GM12872 (cell line): ENCODE measurements around the gene PYDC1.

Experiments
- TF ChIP-seq, protein P1 (sequence below): IDR thresholded peaks from 3 replicates; pipeline ENCODE4 v1.5.1; 2011; ENCODE audit warnings: low read depth, mild to moderate bottlenecking, low read length, moderate library complexity; ENCODE audit not compliant: insufficient read depth

The PYDC1 gene

DNA sequence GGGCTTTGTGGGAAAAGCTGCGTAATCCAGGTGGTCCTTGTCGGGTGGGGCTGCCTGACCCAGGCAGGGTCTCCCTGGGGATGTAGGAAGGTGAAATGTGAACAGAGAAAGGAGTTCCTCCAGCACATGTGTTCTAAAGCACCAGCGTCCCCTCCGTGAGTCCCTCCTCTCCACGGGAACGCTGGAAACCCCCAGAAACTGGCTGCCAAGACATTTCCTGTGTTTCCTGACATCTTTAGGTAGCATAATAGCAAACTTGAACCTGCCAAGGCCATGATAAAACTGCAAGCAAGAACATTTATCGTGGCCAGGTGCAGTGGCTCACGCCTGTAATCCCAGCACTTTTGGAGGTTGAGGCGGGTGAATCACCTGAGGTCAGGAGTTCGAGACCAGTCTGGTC is 12.6 kb upstream of the PYDC1 start:
- TF ChIP-seq, protein P1, sequence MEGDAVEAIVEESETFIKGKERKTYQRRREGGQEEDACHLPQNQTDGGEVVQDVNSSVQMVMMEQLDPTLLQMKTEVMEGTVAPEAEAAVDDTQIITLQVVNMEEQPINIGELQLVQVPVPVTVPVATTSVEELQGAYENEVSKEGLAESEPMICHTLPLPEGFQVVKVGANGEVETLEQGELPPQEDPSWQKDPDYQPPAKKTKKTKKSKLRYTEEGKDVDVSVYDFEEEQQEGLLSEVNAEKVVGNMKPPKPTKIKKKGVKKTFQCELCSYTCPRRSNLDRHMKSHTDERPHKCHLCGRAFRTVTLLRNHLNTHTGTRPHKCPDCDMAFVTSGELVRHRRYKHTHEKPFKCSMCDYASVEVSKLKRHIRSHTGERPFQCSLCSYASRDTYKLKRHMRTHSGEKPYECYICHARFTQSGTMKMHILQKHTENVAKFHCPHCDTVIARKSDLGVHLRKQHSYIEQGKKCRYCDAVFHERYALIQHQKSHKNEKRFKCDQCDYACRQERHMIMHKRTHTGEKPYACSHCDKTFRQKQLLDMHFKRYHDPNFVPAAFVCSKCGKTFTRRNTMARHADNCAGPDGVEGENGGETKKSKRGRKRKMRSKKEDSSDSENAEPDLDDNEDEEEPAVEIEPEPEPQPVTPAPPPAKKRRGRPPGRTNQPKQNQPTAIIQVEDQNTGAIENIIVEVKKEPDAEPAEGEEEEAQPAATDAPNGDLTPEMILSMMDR, result no peak

DNA sequence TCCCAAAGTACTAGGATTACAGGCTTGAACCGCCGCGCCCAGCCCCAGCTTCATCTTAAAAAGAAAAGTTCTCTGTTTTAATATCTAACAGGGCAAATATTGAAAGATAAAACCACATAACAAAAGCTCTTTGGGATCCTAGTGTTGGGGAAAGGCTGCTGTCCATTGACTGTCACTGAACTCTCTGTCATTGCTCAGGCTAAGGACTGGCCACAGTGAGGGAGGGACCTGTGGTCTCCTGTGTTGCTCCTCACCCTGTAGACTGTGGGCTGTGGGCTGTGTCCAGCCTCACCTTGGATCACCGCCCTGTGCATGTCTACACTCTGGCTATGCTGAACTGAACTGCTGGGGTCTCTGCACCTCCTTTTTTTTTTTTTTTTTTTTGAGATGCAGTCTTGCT is 11.3 kb upstream of the PYDC1 start:
- TF ChIP-seq, protein P1, result no peak

DNA sequence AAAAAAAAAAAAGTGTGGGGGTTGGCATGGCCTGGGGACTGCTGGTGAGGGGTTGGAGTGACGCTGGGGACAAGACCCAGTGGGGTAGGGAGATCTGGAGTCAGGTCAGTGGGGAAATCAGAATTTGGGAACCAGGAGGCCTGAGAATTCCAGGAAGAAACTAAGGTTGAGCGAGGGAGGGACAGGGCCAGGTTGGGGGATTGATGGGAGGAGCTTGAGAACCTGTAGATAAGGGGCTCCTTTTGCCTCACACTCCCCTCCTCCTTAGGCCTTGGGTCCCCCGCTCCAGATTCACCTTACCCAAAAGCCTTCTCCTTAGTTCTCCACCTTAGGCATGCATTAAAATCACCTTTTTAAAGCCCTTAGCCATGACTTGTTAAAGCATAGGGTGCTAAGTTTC is 8.3 kb upstream of the PYDC1 start:
- TF ChIP-seq, protein P1, result no peak

DNA sequence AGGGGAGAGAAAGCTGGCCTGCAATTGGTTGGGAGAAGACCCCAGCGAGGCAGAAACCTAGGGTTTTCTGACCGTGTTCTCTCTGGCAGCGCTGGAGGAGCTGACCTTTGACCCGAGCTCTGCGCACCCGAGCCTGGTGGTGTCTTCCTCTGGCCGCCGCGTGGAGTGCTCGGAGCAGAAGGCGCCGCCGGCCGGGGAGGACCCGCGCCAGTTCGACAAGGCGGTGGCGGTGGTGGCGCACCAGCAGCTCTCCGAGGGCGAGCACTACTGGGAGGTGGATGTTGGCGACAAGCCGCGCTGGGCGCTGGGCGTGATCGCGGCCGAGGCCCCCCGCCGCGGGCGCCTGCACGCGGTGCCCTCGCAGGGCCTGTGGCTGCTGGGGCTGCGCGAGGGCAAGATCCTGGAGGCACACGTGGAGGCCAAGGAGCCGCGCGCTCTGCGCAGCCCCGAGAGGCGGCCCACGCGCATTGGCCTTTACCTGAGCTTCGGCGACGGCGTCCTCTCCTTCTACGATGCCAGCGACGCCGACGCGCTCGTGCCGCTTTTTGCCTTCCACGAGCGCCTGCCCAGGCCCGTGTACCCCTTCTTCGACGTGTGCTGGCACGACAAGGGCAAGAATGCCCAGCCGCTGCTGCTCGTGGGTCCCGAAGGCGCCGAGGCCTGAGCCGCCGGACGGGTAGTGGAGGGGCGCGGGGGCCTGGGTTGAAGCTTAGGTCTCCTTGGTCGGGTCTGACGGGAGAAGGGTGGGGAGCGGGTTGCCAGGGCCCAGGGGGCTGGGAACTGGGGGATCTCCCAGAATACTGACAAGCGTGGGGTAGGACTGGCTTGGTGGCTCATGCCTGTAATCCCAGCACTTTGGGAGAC is 7.4 kb upstream of the PYDC1 start:
- TF ChIP-seq, protein P1, result no peak

DNA sequence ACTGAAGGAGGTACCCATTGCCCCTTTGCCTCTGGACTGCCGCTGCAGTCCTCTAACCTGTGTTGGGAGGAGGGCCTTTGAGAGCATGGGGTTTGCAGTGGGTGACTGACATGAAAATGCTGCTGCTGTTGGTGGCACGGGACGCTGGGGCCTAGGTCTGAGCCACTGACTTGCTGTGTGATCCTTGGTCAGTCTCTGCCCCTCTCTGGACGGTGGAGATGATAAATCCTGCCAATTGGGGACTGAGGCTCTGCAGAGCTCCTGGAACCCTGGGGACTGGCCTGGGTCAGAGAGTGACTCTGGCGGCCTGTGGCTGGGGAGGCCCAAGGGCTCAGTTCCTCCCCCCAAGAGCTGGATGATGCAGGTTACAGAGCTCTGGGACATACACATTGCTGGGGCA is 6.1 kb upstream of the PYDC1 start:
- TF ChIP-seq, protein P1, result no peak

DNA sequence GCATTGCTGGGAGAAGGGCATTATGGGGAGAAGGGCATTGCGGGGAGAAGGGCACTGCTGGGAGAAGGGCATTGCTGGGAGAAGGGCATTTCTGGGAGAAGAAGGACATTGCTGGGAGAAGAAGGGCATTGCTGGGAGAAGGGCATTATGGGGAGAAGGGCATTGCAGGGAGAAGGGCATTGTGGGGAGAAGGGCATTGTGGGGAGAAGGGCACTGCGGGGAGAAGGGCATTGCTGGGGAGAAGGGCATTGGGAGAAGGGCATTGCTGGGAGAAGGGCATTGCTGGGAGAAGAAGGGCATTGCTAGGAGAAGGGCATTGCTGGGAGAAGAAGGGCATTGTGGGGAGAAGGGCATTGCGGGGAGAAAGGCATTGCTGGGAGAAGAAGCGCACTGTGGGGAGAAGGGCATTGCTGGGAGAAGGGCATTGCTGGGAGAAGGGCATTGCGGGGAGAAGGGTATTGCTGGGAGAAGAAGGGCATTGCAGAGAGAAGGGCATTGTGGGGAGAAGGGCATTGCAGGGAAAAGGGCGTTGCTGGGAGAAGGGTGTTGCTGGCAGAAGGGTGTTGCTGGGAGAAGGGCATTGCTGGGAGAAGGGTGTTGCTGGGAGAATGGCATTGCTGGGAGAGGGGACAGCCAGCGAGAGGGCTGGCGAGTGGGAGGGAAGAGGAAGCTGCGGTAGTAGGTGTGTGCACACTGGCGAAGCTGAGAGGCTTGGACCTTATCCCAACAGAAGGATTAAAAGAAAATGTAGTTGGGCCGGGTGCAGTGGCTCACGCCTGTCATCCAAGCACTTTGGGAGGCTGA is 4.6 kb upstream of the PYDC1 start:
- TF ChIP-seq, protein P1, result no peak

DNA sequence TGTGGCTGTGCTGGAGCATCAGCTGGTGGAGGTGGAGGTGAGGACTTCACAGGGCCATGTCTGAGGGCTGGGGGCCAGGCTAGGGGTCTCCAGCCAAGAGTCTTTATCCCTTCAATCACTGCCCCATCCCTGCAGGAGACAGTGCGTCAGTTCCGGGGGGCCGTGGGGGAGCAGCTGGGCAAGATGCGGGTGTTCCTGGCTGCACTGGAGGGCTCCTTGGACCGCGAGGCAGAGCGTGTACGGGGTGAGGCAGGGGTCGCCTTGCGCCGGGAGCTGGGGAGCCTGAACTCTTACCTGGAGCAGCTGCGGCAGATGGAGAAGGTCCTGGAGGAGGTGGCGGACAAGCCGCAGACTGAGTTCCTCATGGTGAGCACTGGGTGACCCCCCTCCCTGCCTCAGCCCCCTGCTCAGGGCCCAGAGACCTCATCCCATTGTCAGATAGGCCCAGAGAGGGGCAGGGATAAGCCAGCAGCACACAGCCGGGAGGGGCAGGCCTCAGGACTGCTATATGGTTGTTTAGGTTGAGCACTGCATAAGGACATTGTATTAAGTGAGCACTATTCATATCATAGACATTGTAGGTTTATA is 2.3 kb upstream of the PYDC1 start:
- TF ChIP-seq, protein P1, result no peak
